ENCODE results near the gene HMX1. TPM values are rescaled to one million over a fixed set of nuclear protein-coding genes. Genes with fewer than 3 reads are reported as not detected.

Gene HMX1
- total and polyA plus RNA-seq, 12 donors, result 2.7 TPM; not detected in 11

GRCh38 chr4:8861576-8862295 is 9.9 kb downstream of the HMX1 start:
- Histone ChIP-seq H3K4me3 (no peak overlapping the region), H3K27ac (no peak overlapping the region), H3K9me3 (replicated peaks in 1 of 3) (no peaks in the 10 kb centered on the region), H3K36me3 (replicated peaks in 1 of 2) (no peaks in the 10 kb centered on the region), H3K4me1 (replicated peaks in 1 of 2) (peaks cover 0 to 7% of the 10 kb centered on the region in 2 donors), H3K27me3 (peaks cover 94% of the 10 kb centered on the region)
- intact Hi-C loops (cut with DNase I), result no loop called here
- TF ChIP-seq CTCF (IDR thresholded peaks at IDR 0.05), result no peak
- TF ChIP-seq POLR2A (IDR thresholded peaks at IDR 0.05), result no peak
- WGBS, 4 donors, result 2 to 3% (median 2%) methylated on average over 28 to 64 of the region's 64 CpGs
- no peak for DNase-seq

GRCh38 chr4:8860892-8861575 is 10.6 kb downstream of the HMX1 start:
- intact Hi-C loops (cut with DNase I), result no loop called here
- TF ChIP-seq CTCF (IDR thresholded peaks at IDR 0.05) (no peak), POLR2A (IDR thresholded peaks at IDR 0.05) (no peak)
- 0 to 2% (median 1%) methylated on average over 12 to 80 of the region's 82 CpGs for WGBS, 4 donors
- H3K9me3 ChIP-seq (replicated peaks in 1 of 3), result no peaks in the 10 kb centered on the region
- peaks cover 88% of the 10 kb centered on the region for H3K27me3 ChIP-seq
- H3K27ac ChIP-seq, result no peak overlapping the region
- peaks cover 0 to 7% of the 10 kb centered on the region in 2 donors for H3K4me1 ChIP-seq (replicated peaks in 1 of 2)
- DNase-seq, result no peak
- no peak overlapping the region for H3K4me3 ChIP-seq
- no peaks in the 10 kb centered on the region for H3K36me3 ChIP-seq (replicated peaks in 1 of 2)

- DNase-seq, result no peak
- H3K27me3 ChIP-seq, result peaks cover 93% of the 10 kb centered on the region
- no peaks in the 10 kb centered on the region for H3K36me3 ChIP-seq (replicated peaks in 1 of 2)
- no peak overlapping the region for H3K27ac ChIP-seq
- intact Hi-C loops (cut with DNase I), result no loop called here
- TF ChIP-seq CTCF (IDR thresholded peaks at IDR 0.05) (no peak), POLR2A (IDR thresholded peaks at IDR 0.05) (no peak)
- H3K9me3 ChIP-seq (replicated peaks in 1 of 3), result no peaks in the 10 kb centered on the region
- H3K4me1 ChIP-seq (replicated peaks in 1 of 2), result peaks cover 0 to 7% of the 10 kb centered on the region in 2 donors
- no peak overlapping the region for H3K4me3 ChIP-seq
- 2 to 3% (median 2%) methylated on average over 9 to 70 of the region's 70 CpGs for WGBS, 4 donors
Observed at GRCh38 chr4:8860096-8860891, 11.3 kb downstream of the HMX1 start.

- no peak overlapping the region for H3K4me3 ChIP-seq
- no peaks in the 10 kb centered on the region for H3K36me3 ChIP-seq (replicated peaks in 1 of 2)
- H3K4me1 ChIP-seq (replicated peaks in 1 of 2), result peaks cover 0 to 7% of the 10 kb centered on the region in 2 donors
- peaks cover 92% of the 10 kb centered on the region for H3K27me3 ChIP-seq
- 0 to 4% (median 2%) methylated on average over 2 to 38 of the region's 38 CpGs for WGBS, 4 donors
- TF ChIP-seq CTCF (IDR thresholded peaks at IDR 0.05) (no peak), POLR2A (IDR thresholded peaks at IDR 0.05) (no peak)
- intact Hi-C loops (cut with DNase I), result no loop called here
- no peaks in the 10 kb centered on the region for H3K9me3 ChIP-seq (replicated peaks in 1 of 3)
- DNase-seq, result no peak
- no peak overlapping the region for H3K27ac ChIP-seq
Observed at GRCh38 chr4:8859550-8860095, 12.0 kb downstream of the HMX1 start.
